Smooth muscle cell (in vitro differentiated cells): ENCODE results near the gene BCR. TPM values are rescaled to one million over a fixed set of nuclear protein-coding genes. Genes with fewer than 3 reads are reported as not detected.
"Not testable (repeated sequence)": the region's sequence is repeated elsewhere in the genome, so short reads cannot be mapped to it uniquely, and the experiment has no call there.

Experiments
- DNase-seq: peaks from one replicate; lab custom pipeline; 2025; ENCODE audit not compliant: unreplicated experiment; lab: John Stamatoyannopoulos, UW
- H2AFZ ChIP-seq: fragments of 200-600 bp; sonication (generic); 2 replicates; pipeline ENCODE4 v1.6.0; 2016; ENCODE audit warnings: antibody characterized with exemption, low read depth, mild to moderate bottlenecking
- H3F3A ChIP-seq: fragments of 200-600 bp; sonication (generic); 2 replicates; pipeline ENCODE4 v1.6.0; 2017; ENCODE audit warnings: antibody characterized with exemption, low read depth
- H3K27ac ChIP-seq: fragments of 200-600 bp; sonication (generic); 2 replicates; pipeline ENCODE4 v1.5.1; 2016; ENCODE audit warnings: low read depth, mild to moderate bottlenecking
- H3K27me3 ChIP-seq: fragments of 200-600 bp; sonication (generic); 2 replicates; pipeline ENCODE4 v1.6.1; 2016; ENCODE audit warnings: low read depth, mild to moderate bottlenecking
- H3K36me3 ChIP-seq: fragments of 200-600 bp; sonication (generic); 2 replicates; pipeline ENCODE4 v1.5.1; 2016; ENCODE audit warnings: low read depth
- H3K4me1 ChIP-seq: fragments of 200-600 bp; sonication (generic); 2 replicates; pipeline ENCODE4 v1.5.1; 2016; ENCODE audit warnings: low read depth
- H3K4me2 ChIP-seq: fragments of 200-600 bp; sonication (generic); 2 replicates; pipeline ENCODE4 v1.6.0; 2016; ENCODE audit warnings: mild to moderate bottlenecking
- H3K4me3 ChIP-seq: fragments of 200-600 bp; sonication (generic); 2 replicates; pipeline ENCODE4 v1.5.1; 2016; ENCODE audit warnings: mild to moderate bottlenecking
- H3K79me2 ChIP-seq: fragments of 200-600 bp; sonication (generic); 2 replicates; pipeline ENCODE4 v1.6.0; 2016; ENCODE audit warnings: low read depth, mild to moderate bottlenecking
- H3K9ac ChIP-seq: fragments of 200-600 bp; sonication (generic); 2 replicates; pipeline ENCODE4 v1.6.0; 2016; ENCODE audit warnings: low read depth
- H3K9me3 ChIP-seq: fragments of 200-600 bp; sonication (generic); replicated peaks from 2 replicates; pipeline ENCODE4 v1.5.1; 2016; ENCODE audit warnings: low read depth
- H4K20me1 ChIP-seq: fragments of 200-600 bp; sonication (generic); 2 replicates; pipeline ENCODE4 v1.6.0; 2016; ENCODE audit warnings: low read depth
- CTCF ChIP-seq: fragments of 200-600 bp; sonication (generic); IDR thresholded peaks from 2 replicates; pipeline ENCODE4 v1.5.1; 2017; ENCODE audit warnings: borderline replicate concordance, mild to moderate bottlenecking, antibody characterized with exemption; ENCODE audit not compliant: insufficient read depth, poor library complexity, severe bottlenecking
- WGBS: methylation state at CpG from one replicate; pipeline ENCODE4 v1.1.7; 2016; ENCODE audit warnings: low lambda C conversion rate; 5-methylcytosine and 5-hydroxymethylcytosine counted together
- polyA plus RNA-seq: library from polyadenylated mRNA; unstranded; fragments of >200 nt; fragmentation: Nextera tagmentation; extraction: Ambion mirVana; gene quantifications from 2 replicates; pipeline ENCODE4 v1.2.1, GENCODE V29; 2016
- total RNA-seq: library from RNA; depleted of rRNA; stranded (reverse); fragments of >200 nt; gene quantifications from 2 replicates; pipeline ENCODE4 v1.2.3, GENCODE V29; 2014

The BCR gene
- total and polyA plus RNA-seq, 2 experiments from 2014 or later = 11.1 to 13.4 TPM

GRCh38 chr22:23305321-23305910, 125.1 kb downstream of the BCR start:
- Histone ChIP-seq H3K27me3 (no peaks in the 10 kb centered on the region), H4K20me1 (no peaks in the 10 kb centered on the region), H3K9me3 (no peaks in the 10 kb centered on the region), H3K4me1 (no peaks in the 10 kb centered on the region), H3K4me2 (no peak overlapping the region), H3F3A (no peaks in the 10 kb centered on the region), H2AFZ (no peak overlapping the region), H3K36me3 (no peaks in the 10 kb centered on the region), H3K9ac (no peak overlapping the region), H3K27ac (peak overlapping the region; percentile 9), H3K4me3 (no peak overlapping the region), H3K79me2 (no peaks in the 10 kb centered on the region)
- WGBS = 66% methylated on average over 9 of the region's 9 CpGs
- no peak for DNase-seq
- no peak for TF ChIP-seq CTCF

GRCh38 chr22:23305922-23306374, 125.6 kb downstream of the BCR start:
- 73% methylated on average over 11 of the region's 11 CpGs for WGBS
- Histone ChIP-seq H3K4me2 (peak overlapping the region; percentile 15), H3F3A (no peaks in the 10 kb centered on the region), H3K9ac (no peak overlapping the region), H2AFZ (no peak overlapping the region), H3K4me3 (no peak overlapping the region), H3K27me3 (no peaks in the 10 kb centered on the region), H4K20me1 (no peaks in the 10 kb centered on the region), H3K79me2 (no peaks in the 10 kb centered on the region), H3K36me3 (no peaks in the 10 kb centered on the region), H3K9me3 (no peaks in the 10 kb centered on the region), H3K4me1 (no peaks in the 10 kb centered on the region), H3K27ac (no peak overlapping the region)
- DNase-seq = no peak
- TF ChIP-seq CTCF = no peak

- no peak overlapping the region for H3K27ac ChIP-seq
- H2AFZ ChIP-seq = no peak overlapping the region
- H3K4me3 ChIP-seq = no peak overlapping the region
- H3K4me1 ChIP-seq = no peaks in the 10 kb centered on the region
- H3F3A ChIP-seq = no peaks in the 10 kb centered on the region
- no peak overlapping the region for H3K4me2 ChIP-seq
- no peaks in the 10 kb centered on the region for H3K36me3 ChIP-seq
- 79% methylated on average over 11 of the region's 11 CpGs for WGBS
- H3K79me2 ChIP-seq = no peaks in the 10 kb centered on the region
- no peaks in the 10 kb centered on the region for H3K27me3 ChIP-seq
- H3K9ac ChIP-seq = no peak overlapping the region
- no peaks in the 10 kb centered on the region for H4K20me1 ChIP-seq
- DNase-seq = no peak
- H3K9me3 ChIP-seq = no peaks in the 10 kb centered on the region
- no peak for TF ChIP-seq CTCF
Observed at GRCh38 chr22:23306438-23306921, 126.2 kb downstream of the BCR start.

- Histone ChIP-seq H3K27ac (no peak overlapping the region), H3K79me2 (no peaks in the 10 kb centered on the region), H2AFZ (no peak overlapping the region), H3F3A (no peaks in the 10 kb centered on the region), H3K4me3 (no peak overlapping the region), H4K20me1 (no peaks in the 10 kb centered on the region), H3K9ac (no peak overlapping the region), H3K4me2 (no peak overlapping the region), H3K9me3 (no peaks in the 10 kb centered on the region), H3K27me3 (no peaks in the 10 kb centered on the region), H3K36me3 (no peaks in the 10 kb centered on the region), H3K4me1 (no peaks in the 10 kb centered on the region)
- WGBS = 97% methylated on average over 3 of the region's 3 CpGs
- no peak for TF ChIP-seq CTCF
- DNase-seq = no peak
Observed at GRCh38 chr22:23306926-23307325, 126.6 kb downstream of the BCR start.

GRCh38 chr22:23307511-23307910, 127.2 kb downstream of the BCR start:
- not testable (repeated sequence) for H3K27ac ChIP-seq, H3K4me2 ChIP-seq, H3K36me3 ChIP-seq, H3K9me3 ChIP-seq, H4K20me1 ChIP-seq, DNase-seq, H3K4me1 ChIP-seq, H2AFZ ChIP-seq, H3K79me2 ChIP-seq, H3K4me3 ChIP-seq, H3K27me3 ChIP-seq, H3F3A ChIP-seq, H3K9ac ChIP-seq
- 97% methylated on average over 10 of the region's 10 CpGs for WGBS
